Stimulated activated CD8-positive, alpha-beta memory T cell treated with anti-CD3 and anti-CD28 coated beads, Interleukin-12 subunit alpha, Interleukin-12 subunit beta, amount 100 ng/mL, for 1 hour (primary cell): ENCODE measurements around the gene CSHL1.
"Not testable (repeated sequence)": the region's sequence is repeated elsewhere in the genome, so short reads cannot be mapped to it uniquely, and the experiment has no call there.

Experiments used
- DNase-seq: peaks from one replicate; pipeline ENCODE4 v3.0.0-alpha.2; 2020; ENCODE audit warnings: low read depth

Gene CSHL1

DNA sequence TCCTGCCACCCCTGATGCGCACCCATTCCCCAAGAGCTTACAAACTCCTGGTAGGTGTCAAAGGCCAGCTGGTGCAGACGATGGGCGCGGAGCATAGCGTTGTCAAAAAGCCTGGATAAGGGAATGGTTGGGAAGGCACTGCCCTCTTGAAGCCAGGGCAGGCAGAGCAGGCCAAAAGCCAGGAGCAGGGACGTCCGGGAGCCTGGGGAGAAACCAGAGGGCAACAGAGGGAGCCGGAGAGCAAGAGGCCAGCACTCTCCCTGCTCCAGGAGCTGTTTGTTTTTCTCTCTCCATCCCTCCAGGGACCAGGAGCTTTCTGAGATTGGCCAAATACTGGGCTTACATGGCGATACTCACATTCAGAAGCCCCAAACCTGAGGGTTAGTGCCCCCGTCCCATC, 7.2 kb upstream of the CSHL1 start:
- no peak for DNase-seq

DNA sequence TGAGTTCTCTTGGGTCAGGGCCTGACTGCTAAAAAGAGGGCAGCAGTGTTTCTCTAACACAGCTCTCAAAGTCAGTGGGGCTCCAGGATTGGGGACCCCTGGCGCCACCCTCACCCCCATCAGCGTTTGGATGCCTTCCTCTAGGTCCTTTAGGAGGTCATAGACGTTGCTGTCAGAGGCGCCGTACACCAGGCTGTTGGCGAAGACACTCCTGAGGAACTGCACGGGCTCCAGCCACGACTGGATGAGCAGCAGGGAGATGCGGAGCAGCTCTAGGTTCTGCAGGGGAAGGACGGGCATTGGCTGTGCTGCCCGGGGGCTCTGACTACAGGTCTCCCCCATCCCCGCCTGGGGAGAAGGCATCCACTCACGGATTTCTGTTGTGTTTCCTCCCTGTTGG, 6.6 kb upstream of the CSHL1 start:
- no peak for DNase-seq

DNA sequence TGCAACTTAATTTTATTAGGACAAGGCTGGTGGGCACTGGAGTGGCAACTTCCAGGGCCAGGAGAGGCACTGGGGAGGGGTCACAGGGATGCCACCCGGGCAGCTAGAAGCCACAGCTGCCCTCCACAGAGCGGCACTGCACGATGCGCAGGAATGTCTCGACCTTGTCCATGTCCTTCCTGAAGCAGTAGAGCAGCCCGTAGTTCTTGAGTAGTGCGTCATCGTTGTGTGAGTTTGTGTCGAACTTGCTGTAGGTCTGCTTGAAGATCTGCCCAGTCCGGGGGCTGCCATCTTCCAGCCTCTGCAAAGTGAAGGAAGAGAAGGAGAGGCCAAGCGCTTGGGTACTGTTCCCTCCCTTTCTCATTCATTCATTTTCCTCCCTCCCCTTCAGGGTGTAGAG, 6.1 kb upstream of the CSHL1 start:
- DNase-seq = not testable (repeated sequence)

DNA sequence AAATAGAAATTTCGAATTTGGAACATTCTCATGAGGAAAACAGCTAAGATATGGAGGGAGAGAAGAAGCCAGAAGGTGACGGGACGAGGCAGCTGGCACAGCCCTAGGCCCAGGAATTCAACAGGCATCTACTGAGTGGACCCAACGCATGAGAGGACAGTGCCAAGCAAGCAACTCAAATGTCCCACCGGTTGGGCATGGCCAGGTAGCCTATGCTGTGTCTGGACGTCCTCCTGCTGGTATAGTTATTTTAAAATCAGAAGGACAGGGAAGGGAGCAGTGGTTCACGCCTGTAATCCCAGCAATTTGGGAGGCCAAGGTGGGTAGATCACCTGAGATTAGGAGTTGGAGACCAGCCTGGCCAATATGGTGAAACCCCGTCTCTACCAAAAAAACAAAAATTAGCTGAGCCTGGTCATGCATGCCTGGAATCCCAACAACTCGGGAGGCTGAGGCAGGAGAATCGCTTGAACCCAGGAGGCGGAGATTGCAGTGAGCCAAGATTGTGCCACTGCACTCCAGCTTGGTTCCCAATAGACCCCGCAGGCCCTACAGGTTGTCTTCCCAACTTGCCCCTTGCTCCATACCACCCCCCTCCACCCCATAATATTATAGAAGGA, 5.6 kb upstream of the CSHL1 start:
- DNase-seq = no peak

DNA sequence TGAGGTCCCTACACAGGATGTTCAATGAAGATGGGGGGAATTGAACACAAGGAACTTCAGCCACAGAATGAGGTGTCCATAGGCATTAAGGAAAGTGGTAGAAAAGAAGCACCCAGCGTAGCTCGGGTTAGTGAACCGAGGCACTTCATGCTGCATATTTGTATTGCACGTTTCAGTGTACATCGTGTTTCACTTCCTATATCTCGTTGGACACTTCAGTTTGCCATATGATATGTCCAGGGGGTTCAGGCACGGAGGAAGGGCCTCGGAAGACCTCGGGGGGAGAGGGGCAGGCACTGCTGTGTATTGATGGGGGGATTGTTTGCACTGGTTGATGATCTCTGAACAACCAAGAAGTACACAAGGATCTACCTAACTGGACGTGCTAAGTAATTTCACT, 4.7 kb upstream of the CSHL1 start:
- not testable (repeated sequence) for DNase-seq

DNA sequence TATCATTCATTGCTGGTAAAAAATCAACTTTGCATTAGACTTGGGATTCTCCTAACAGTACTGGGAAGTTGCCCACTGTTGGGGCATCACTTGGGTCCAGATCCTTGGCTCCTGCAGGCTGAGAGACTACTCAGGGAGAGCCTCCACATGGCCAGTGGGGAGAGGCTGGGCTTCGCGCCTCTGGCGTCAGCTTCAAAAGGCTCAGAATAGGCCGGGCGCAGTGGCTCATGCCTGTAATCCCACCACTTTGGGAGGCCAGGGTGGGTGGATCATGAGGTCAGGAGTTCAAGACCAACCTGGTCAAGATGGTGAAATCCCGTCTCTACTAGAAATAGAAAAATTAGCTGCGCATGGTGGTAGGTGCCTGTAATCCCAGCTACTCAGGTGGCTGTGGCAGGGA, 3.4 kb upstream of the CSHL1 start:
- DNase-seq = no peak

DNA sequence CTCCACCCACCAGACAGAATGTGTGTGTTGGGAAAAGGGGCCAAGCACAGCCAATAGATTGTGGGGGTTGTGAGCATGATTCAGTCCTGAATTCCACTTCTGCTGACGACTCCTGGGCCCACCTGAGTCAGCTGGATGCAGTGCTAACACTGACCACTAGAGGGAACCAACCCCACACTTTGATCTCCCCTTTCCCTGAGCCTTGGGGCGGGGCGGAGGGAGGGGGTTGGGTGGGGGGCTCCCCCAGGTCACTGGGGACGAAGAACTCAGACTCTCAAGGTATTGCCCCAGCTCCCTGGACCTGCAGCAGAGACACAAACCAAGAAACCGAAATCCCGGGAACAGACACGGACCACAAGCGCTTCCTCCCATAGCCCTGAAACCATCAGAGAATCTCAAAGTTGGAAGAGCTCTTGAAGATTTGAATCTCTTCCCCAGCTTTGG, 621 bp upstream of the CSHL1 start:
- DNase-seq = peak; percentile 50

GRCh38 chr17:63910096-63910495, 962 bp downstream of the CSHL1 start:
- DNase-seq = no peak

DNA sequence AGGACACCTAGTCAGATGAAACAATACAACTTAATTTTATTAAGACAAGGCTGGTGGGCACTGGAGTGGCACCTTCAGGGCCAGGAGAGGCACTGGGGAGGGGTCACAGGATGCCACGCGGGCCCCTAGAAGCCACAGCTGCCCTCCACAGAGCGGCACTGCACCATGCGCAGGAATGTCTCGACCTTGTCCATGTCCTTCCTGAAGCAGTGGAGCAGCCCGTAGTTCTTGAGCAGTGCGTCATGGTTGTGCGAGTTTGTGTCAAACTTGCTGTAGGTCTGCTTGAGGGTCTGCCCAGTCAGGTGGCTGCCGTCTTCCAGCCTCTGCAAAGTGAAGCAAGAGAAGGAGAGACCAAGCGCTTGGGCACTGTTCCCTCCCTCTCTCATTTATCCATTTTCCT, 1.5 kb downstream of the CSHL1 start:
- not testable (repeated sequence) for DNase-seq

DNA sequence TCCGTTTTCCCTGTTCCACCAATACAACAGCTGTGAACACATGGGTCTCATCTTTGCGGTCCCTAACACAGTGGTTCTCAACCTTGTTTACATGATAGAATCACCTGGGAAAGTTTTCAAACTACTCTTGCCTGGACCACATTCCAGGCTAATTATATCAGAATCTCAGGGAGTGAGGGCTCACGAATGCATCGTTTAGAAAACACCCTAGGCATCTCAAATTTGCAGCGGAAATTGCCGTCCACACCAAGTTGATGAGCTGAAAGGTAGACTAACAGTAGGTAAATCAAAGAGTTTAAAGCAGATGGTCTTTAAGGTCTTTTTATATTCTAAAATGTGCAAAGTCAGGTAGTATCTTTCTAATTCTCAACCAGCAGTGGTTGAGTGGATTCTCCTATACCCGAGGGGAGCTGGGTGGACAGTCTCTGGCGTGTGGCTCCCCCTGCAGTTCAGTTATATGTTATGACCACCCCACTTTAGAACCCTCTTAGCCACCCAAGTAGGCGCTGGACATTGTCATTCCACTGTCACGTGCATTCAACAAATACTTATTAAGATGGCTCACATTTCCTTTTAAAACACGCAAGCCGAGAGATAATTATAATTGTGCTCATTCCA, 3.8 kb downstream of the CSHL1 start:
- not testable (repeated sequence) for DNase-seq

GRCh38 chr17:63904796-63905195, 6.3 kb downstream of the CSHL1 start:
- not testable (repeated sequence) for DNase-seq

DNA sequence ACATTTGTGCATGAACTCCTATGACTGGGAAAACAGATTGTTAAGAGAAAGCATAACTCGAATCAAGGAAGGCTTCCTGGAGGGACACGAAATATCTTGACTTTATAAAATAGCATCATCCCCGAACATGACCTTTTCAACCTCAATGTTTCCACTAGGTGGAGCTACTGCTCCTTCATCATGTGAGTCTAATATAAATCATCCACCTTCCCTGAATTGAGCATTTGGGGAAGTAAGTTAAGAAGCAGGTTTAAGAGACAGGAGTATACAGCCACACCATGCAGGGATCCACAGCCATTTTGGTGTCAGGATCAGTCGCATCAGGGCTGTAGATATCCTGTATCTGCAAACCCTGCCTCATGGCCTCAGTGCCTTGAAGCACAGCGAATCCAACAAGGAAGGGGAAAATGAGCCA, 7.3 kb downstream of the CSHL1 start:
- DNase-seq = not testable (repeated sequence)

DNA sequence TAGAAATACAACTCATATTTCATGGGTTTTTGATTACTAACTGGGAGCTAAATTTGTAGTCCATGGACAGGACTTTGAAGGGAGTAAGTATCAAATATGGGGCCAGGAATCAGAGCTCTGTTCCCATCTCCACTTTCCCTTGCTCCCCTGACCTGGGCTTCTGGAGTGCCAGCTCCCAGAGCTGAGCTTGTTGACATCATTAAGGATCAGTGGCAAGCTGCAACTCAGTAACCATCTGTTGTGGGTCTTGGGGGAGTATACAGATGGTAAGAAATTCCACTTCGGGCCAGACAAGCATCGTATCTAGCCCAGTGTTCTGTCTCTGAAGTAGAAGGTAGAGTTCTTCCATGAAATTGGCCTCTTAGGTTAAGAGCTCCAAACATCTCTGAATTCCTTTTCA, 9.1 kb downstream of the CSHL1 start:
- not testable (repeated sequence) for DNase-seq

GRCh38 chr17:63898899-63899798, 11.9 kb downstream of the CSHL1 start:
- DNase-seq = not testable (repeated sequence)

DNA sequence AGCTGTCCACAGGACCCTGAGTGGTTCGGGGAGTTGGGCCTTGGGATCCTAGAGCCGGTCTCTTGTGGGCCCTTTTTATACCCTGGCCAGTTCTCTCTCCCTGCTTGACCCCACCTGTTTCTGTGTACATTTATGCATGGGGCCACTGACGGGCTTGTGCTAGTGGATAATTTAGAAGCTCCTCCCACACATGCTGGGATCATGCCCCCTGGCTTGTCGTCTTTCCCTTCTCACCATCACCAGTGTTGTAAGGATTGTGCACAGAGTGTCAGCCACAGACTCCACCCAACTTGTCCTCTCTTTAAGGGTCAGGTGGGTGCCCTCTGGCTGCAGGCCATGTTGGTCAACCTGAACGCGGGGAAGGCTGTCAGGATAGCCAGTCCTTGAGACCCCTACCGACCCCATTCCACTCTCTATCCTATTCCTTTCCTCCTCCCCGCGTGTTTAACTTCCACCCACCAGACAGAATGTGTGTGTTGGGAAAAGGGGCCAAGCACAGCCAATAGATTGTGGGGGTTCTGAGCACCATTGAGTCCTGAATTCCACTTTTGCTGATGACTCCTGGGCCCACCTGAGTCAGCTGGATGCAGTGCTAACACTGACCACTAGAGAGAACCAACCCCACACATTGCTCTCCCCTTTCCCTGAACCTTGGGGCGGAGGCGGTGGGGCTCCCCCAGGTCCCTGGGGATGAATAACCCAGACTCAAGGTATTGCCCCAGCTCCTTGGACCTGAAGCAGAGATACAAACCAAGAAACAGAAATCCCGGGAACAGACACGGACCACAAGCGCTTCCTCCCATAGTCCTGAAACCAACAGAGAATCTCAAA, 14.3 kb downstream of the CSHL1 start, which contains the start of gene CSH1:
CSH1 (minus strand) TSS at position 51 of the 831 bp plus-strand sequence. CDS start 63 bp downstream, outside the sequence.
- not testable (repeated sequence) for DNase-seq

DNA sequence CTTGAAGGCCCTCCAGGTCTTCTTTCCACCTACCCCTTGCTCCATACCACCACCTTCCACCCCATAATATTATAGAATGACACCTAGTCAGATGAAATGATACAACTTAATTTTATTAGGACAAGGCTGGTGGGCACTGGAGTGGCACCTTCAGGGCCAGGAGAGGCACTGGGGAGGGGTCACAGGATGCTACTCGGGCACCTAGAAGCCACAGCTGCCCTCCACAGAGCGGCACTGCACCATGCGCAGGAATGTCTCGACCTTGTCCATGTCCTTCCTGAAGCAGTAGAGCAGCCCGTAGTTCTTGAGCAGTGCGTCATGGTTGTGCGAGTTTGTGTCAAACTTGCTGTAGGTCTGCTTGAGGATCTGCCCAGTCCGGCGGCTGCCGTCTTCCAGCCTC, 16.2 kb downstream of the CSHL1 start:
- not testable (repeated sequence) for DNase-seq

DNA sequence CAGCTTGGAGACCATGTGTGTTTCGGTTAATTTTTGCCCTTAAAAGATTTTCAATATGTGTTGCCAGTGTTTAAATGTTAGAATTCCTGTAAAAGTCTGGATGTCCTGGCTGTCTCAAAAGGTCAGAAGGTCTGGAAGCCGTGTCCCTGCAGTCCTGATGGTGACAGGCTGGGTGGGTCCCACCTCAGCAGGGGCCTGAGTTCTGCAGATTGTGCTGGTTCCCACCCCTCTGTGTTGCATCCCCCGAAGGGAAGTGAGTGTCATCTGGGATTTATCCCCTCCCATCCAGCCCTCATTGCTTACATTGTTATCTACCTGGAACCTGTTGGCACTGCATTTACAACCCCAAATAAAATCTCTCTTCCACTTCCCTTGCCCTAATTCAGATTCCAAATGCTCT, 17.0 kb downstream of the CSHL1 start:
- DNase-seq = not testable (repeated sequence)

DNA sequence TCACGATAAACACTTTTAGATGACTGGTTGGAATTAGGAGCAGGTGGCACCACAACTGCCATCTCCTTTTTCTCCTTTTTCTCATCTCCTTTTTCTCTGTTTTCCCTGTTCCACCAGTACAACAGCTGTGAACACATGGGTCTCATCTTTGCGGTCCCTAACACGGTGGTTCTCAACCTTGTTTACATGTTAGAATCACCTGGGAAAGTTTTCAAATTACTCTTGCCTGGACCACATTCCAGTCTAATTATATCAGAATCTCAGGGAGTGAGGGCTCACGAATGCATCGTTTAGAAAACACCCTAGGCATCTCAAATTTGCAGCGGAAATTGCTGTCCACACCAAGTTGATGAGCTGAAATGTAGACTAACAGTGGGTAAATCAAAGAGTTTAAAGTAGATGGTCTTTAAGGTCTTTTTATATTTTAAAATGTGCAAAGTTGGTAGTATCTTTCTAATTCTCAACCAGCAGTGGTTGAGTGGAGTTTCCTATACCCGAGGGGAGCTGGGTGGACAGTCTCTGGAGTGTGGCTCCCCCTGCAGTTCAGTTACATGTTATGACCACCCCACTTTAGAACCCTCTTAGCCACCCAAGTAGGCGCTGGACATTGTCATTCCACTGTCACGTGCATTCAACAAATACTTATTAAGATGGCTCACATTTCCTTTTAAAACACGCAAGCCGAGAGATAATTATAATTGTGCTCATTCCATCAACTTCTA, 18.6 kb downstream of the CSHL1 start:
- DNase-seq = not testable (repeated sequence)

GRCh38 chr17:63889026-63889848, 21.8 kb downstream of the CSHL1 start:
- not testable (repeated sequence) for DNase-seq

- DNase-seq = not testable (repeated sequence)
Measured at GRCh38 chr17:63885119-63885518, 25.9 kb downstream of the CSHL1 start.
